ENCODE data around the gene SH3BP4. TPM values are rescaled to one million over a fixed set of nuclear protein-coding genes. Genes with fewer than 3 reads are reported as not detected.

The SH3BP4 gene
- total and polyA plus RNA-seq, 2 donors (not counting 1 experiment from before 2014, with no cell fraction given) = 1.00 to 1.3 TPM

DNA sequence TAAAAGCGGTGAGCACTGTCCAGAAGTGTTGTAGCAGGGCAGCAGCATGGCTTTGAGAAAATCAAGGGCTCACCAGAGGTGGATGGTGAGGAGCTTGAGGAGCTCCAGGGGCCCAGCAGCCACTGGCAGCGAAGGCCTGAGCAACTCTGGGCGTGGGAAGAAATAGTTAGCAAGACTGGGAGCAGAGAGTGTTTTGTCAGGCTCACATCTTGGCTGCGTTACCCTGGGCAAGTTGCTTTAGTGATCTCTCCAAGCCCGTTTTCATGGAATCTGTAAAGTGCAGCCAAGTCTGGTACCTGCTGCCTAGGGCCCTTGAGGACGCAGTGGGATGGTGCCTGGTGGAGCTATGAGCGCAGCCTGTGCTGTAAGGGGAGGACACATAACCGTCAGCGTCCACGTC, 78.3 kb downstream of the SH3BP4 start:
- H3K4me1 ChIP-seq (ENCODE audit: control insufficient read depth in 2 of 2, insufficient read depth in 2 of 2, low read length in 2 of 2) = no peaks in the 10 kb centered on the region
- H3K36me3 ChIP-seq (replicated peaks in 1 of 2; ENCODE audit: control extremely low read depth in 1 of 2, control insufficient read depth in 1 of 2, extremely low read depth in 1 of 2, insufficient read depth in 2 of 2, low read length in 1 of 2) = no peaks in the 10 kb centered on the region
- H3K9ac ChIP-seq (ENCODE audit: low read length) = no peak overlapping the region
- intact Hi-C loops (cut with micrococcal nuclease) = no loop called here
- H3K4me3 Mint-ChIP-seq = no peak overlapping the region
- no peak for ATAC-seq (ENCODE audit: low read depth)
- H4K20me1 ChIP-seq (ENCODE audit: control insufficient read depth, insufficient read depth, low read length, poor library complexity, severe bottlenecking) = no peaks in the 10 kb centered on the region
- H3K4me3 ChIP-seq (ENCODE audit: control extremely low read depth in 1 of 5, extremely low read depth in 1 of 5, insufficient read depth in 1 of 5, low read depth in 2 of 5, low read length in 4 of 5) = no peak overlapping the region
- WGBS (ENCODE audit: insufficient coverage) = 83% methylated on average over 10 of the region's 10 CpGs
- H3K9me3 ChIP-seq (ENCODE audit: control extremely low read depth in 1 of 3, control insufficient read depth in 2 of 3, insufficient read depth in 1 of 3, low read length in 2 of 3) = no peaks in the 10 kb centered on the region
- H3K27me3 Mint-ChIP-seq = peaks cover 8% of the 10 kb centered on the region
- no peaks in the 10 kb centered on the region for H3K4me1 Mint-ChIP-seq
- no peak overlapping the region for H3K27ac Mint-ChIP-seq
- POLR2A ChIA-PET = no interaction called here
- CTCF ChIA-PET = no interaction called here
- H3K27me3 ChIP-seq (replicated peaks in 1 of 4; ENCODE audit: control extremely low read depth in 1 of 4, control insufficient read depth in 3 of 4, insufficient read depth in 4 of 4, low read length in 3 of 4) = no peaks in the 10 kb centered on the region
- H2AFZ ChIP-seq (ENCODE audit: insufficient read depth, low read depth, low read length, poor library complexity, severe bottlenecking) = no peak overlapping the region
- no peak for DNase-seq
- no peaks in the 10 kb centered on the region for H3K79me2 ChIP-seq (ENCODE audit: control insufficient read depth, insufficient read depth, low read length)
- no peak for TF ChIP-seq EZH2 (IDR thresholded peaks at IDR 0.05; ENCODE audit: borderline replicate concordance, insufficient read depth, low read depth, low read length, poor library complexity, severe bottlenecking)
- no peak for TF ChIP-seq CTCF (IDR thresholded peaks at IDR 0.05)
- no peak overlapping the region for H3K4me2 ChIP-seq (replicated peaks; ENCODE audit: low read depth, low read length, poor library complexity, severe bottlenecking)
- H3K27ac ChIP-seq (ENCODE audit: low read length in 2 of 2) = no peak overlapping the region
- no peaks in the 10 kb centered on the region for H3K9me3 Mint-ChIP-seq (ENCODE audit: insufficient read depth)

GRCh38 chr2:235030936-235031335, 79.1 kb downstream of the SH3BP4 start:
- no peak overlapping the region for H2AFZ ChIP-seq (ENCODE audit: insufficient read depth, low read depth, low read length, poor library complexity, severe bottlenecking)
- ChIA-PET CTCF (no interaction called here), POLR2A (no interaction called here)
- ATAC-seq (ENCODE audit: low read depth) = no peak
- 59% methylated on average over 4 of the region's 4 CpGs for WGBS (ENCODE audit: insufficient coverage)
- TF ChIP-seq CTCF (IDR thresholded peaks at IDR 0.05) (no peak), EZH2 (IDR thresholded peaks at IDR 0.05; ENCODE audit: borderline replicate concordance, insufficient read depth, low read depth, low read length, poor library complexity, severe bottlenecking) (no peak)
- Mint-ChIP-seq H3K9me3 (ENCODE audit: insufficient read depth) (no peaks in the 10 kb centered on the region), H3K4me1 (no peaks in the 10 kb centered on the region), H3K27ac (no peak overlapping the region), H3K4me3 (no peak overlapping the region), H3K27me3 (peaks cover 8% of the 10 kb centered on the region)
- no peaks in the 10 kb centered on the region for H3K27me3 ChIP-seq (replicated peaks in 1 of 4; ENCODE audit: control extremely low read depth in 1 of 4, control insufficient read depth in 3 of 4, insufficient read depth in 4 of 4, low read length in 3 of 4)
- no peaks in the 10 kb centered on the region for H3K9me3 ChIP-seq (ENCODE audit: control extremely low read depth in 1 of 3, control insufficient read depth in 2 of 3, insufficient read depth in 1 of 3, low read length in 2 of 3)
- H3K4me3 ChIP-seq (ENCODE audit: control extremely low read depth in 1 of 5, extremely low read depth in 1 of 5, insufficient read depth in 1 of 5, low read depth in 2 of 5, low read length in 4 of 5) = no peak overlapping the region
- DNase-seq = no peak
- no peak overlapping the region for H3K9ac ChIP-seq (ENCODE audit: low read length)
- no peak overlapping the region for H3K4me2 ChIP-seq (replicated peaks; ENCODE audit: low read depth, low read length, poor library complexity, severe bottlenecking)
- no peaks in the 10 kb centered on the region for H4K20me1 ChIP-seq (ENCODE audit: control insufficient read depth, insufficient read depth, low read length, poor library complexity, severe bottlenecking)
- no peaks in the 10 kb centered on the region for H3K36me3 ChIP-seq (replicated peaks in 1 of 2; ENCODE audit: control extremely low read depth in 1 of 2, control insufficient read depth in 1 of 2, extremely low read depth in 1 of 2, insufficient read depth in 2 of 2, low read length in 1 of 2)
- H3K27ac ChIP-seq (ENCODE audit: low read length in 2 of 2) = no peak overlapping the region
- H3K4me1 ChIP-seq (ENCODE audit: control insufficient read depth in 2 of 2, insufficient read depth in 2 of 2, low read length in 2 of 2) = no peaks in the 10 kb centered on the region
- intact Hi-C loops (cut with micrococcal nuclease) = no loop called here
- no peaks in the 10 kb centered on the region for H3K79me2 ChIP-seq (ENCODE audit: control insufficient read depth, insufficient read depth, low read length)
